Epithelial cell of proximal tubule (primary cell): ENCODE results near the gene SLC25A39. TPM values are rescaled to one million over a fixed set of nuclear protein-coding genes. Genes with fewer than 3 reads are reported as not detected.

Experiments
- DNase-seq: peaks from one replicate; pipeline ENCODE4 v3.0.0-alpha.2; 2011; ENCODE audit warnings: low read depth
- H3K4me3 ChIP-seq: 2 replicates; pipeline ENCODE4 v1.5.1; 2011; ENCODE audit warnings: low read depth, mild to moderate bottlenecking, low read length
- total RNA-seq: library from RNA; depleted of rRNA; stranded (reverse); fragments of >200 nt; gene quantifications from 2 replicates; pipeline ENCODE4 v1.2.3, GENCODE V29; 2015
- TF ChIP-seq, protein P1 (sequence below): conservative IDR thresholded peaks from 2 replicates; pipeline ENCODE4 v1.5.1; 2012; ENCODE audit warnings: low read depth, mild to moderate bottlenecking, low read length

SLC25A39 gene
- total RNA-seq, 1 donor from 2014 or later, result 161 TPM

- TF ChIP-seq, protein P1, sequence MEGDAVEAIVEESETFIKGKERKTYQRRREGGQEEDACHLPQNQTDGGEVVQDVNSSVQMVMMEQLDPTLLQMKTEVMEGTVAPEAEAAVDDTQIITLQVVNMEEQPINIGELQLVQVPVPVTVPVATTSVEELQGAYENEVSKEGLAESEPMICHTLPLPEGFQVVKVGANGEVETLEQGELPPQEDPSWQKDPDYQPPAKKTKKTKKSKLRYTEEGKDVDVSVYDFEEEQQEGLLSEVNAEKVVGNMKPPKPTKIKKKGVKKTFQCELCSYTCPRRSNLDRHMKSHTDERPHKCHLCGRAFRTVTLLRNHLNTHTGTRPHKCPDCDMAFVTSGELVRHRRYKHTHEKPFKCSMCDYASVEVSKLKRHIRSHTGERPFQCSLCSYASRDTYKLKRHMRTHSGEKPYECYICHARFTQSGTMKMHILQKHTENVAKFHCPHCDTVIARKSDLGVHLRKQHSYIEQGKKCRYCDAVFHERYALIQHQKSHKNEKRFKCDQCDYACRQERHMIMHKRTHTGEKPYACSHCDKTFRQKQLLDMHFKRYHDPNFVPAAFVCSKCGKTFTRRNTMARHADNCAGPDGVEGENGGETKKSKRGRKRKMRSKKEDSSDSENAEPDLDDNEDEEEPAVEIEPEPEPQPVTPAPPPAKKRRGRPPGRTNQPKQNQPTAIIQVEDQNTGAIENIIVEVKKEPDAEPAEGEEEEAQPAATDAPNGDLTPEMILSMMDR, result no peak
- DNase-seq, result peak; percentile 48
- H3K4me3 ChIP-seq, result no peak overlapping the region
Observed at GRCh38 chr17:44279666-44280391, 44.8 kb downstream of the SLC25A39 start.

GRCh38 chr17:44279346-44279665 is 45.3 kb downstream of the SLC25A39 start:
- no peak for DNase-seq
- TF ChIP-seq, protein P1, result no peak
- H3K4me3 ChIP-seq, result no peak overlapping the region

- H3K4me3 ChIP-seq, result no peak overlapping the region
- TF ChIP-seq, protein P1, result no peak
- peak; percentile 23 for DNase-seq
Observed at GRCh38 chr17:44277976-44278375, 46.6 kb downstream of the SLC25A39 start.

GRCh38 chr17:44273607-44274006 is 51.0 kb downstream of the SLC25A39 start:
- DNase-seq, result no peak
- H3K4me3 ChIP-seq, result no peak overlapping the region
- TF ChIP-seq, protein P1, result no peak

DNA sequence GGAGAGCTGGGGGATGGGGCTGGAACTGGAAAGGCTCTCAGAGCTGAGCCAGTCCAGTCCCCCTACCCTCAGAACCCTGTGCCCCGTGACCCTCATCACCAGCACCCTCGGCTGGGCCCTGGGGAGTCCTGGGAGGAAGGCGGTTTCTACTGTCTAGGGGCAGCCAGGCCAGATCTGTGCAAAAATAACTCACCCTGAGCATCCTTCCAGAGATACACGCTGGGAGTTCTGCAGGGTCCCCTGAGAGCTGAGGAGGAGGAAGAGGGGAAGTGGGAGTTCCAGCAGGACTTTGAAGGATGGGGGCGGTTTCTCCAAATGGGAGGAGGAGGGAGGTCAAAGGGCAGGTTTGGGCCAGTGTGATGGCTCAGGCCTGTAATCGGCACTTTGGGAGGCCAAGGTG is 51.7 kb downstream of the SLC25A39 start:
- DNase-seq, result no peak
- no peak overlapping the region for H3K4me3 ChIP-seq
- TF ChIP-seq, protein P1, result no peak

- DNase-seq, result no peak
- no peak overlapping the region for H3K4me3 ChIP-seq
- TF ChIP-seq, protein P1, result no peak
Observed at GRCh38 chr17:44272321-44272951, 52.2 kb downstream of the SLC25A39 start.

Other genes starting within 250 kb of the SLC25A39 start
- 7.3 and 13.5 TPM in 2 replicates for gene HDAC5, start 201.2 kb downstream of the SLC25A39 start, total RNA-seq
- gene HROB, start 182.9 kb downstream of the SLC25A39 start, total RNA-seq, result 12.0 and 12.9 TPM in 2 replicates
- not detected in 2 replicates for gene ASB16, start 154.1 kb downstream of the SLC25A39 start, total RNA-seq
- gene TMUB2, start 137.9 kb downstream of the SLC25A39 start, total RNA-seq, result 19.1 and 26.3 TPM in 2 replicates
- gene ATXN7L3, start 124.9 kb downstream of the SLC25A39 start, total RNA-seq, result 40.2 and 61.4 TPM in 2 replicates
- gene UBTF, start 105.1 kb downstream of the SLC25A39 start, total RNA-seq, result 37.5 and 57.4 TPM in 2 replicates
- not detected in 2 replicates for gene SLC4A1, start 56.7 kb downstream of the SLC25A39 start, total RNA-seq
- 0.07 and 2.2 TPM in 2 replicates for gene RUNDC3A, start 16.2 kb downstream of the SLC25A39 start, total RNA-seq
- 195 and 567 TPM in 2 replicates for gene GRN, start 20.5 kb upstream of the SLC25A39 start, total RNA-seq
- 8.0 and 15.0 TPM in 2 replicates for gene FAM171A2, start 39.0 kb upstream of the SLC25A39 start, total RNA-seq
- gene ITGA2B, start 64.8 kb upstream of the SLC25A39 start, total RNA-seq, result 0.14 and 0.81 TPM in 2 replicates
- gene GPATCH8, start 178.6 kb upstream of the SLC25A39 start, total RNA-seq, result 12.6 and 13.7 TPM in 2 replicates
- gene FZD2, start 232.7 kb upstream of the SLC25A39 start, total RNA-seq, result 4.1 and 9.2 TPM in 2 replicates